ENCODE measurements around the gene OR1K1.

DNA sequence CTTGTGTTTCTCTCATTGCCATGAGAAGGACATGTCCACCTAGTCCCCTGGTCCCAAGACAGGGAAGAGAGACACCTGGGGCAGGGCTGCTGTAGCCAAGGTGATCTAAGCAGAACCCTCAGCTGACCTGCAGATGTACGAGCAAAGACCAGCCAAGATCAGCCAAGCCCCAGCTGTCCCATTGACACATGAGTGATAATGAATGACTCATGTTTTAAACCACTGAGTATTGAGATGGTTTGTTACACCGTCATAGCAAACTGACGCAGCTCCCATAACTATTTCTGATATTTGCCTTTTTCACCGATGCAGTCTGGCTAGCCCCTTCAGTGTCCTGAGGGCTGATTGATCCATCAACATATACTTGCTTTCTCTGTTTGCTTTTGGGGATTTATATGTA lies 6.7 kb downstream of the OR1K1 start:
- TF ChIP-seq ZNF507 (tag; conservative IDR thresholded peaks at IDR 0.05) (no peak), DMBX1 (CRISPR knock-in tag; IDR thresholded peaks at IDR 0.05; ENCODE audit: borderline replicate concordance) (no peak), TEAD4 (IDR thresholded peaks at IDR 0.05; ENCODE audit: low read length) (no peak), TEAD4 (CRISPR knock-in tag; IDR thresholded peaks at IDR 0.05; ENCODE audit: borderline replicate concordance) (no peak), LEF1 (IDR thresholded peaks at IDR 0.05) (no peak)
